ENCODE measurements around the gene OXA1L.

- no peak for TF ChIP-seq CTCF (optimal IDR thresholded peaks at IDR 0.05 in 1 of 3, IDR thresholded peaks at IDR 0.05 in 1 of 3, conservative IDR thresholded peaks at IDR 0.05 in 1 of 3; ENCODE audit: extremely low read depth in 1 of 3, insufficient read depth in 2 of 3, low read length in 3 of 3)
- TF ChIP-seq EZH2 (IDR thresholded peaks at IDR 0.05; ENCODE audit: low read length): no peak
Observed at GRCh38 chr14:22803687-22803974, 37.1 kb downstream of the OXA1L start.

Data from keratinocyte (primary cell).